ENCODE measurements around the gene RANBP2. TPM values are rescaled to one million over a fixed set of nuclear protein-coding genes. Genes with fewer than 3 reads are reported as not detected.

The RANBP2 gene
- total and polyA plus RNA-seq, 2 experiments from 2014 or later = 23.0 to 98.0 TPM

DNA sequence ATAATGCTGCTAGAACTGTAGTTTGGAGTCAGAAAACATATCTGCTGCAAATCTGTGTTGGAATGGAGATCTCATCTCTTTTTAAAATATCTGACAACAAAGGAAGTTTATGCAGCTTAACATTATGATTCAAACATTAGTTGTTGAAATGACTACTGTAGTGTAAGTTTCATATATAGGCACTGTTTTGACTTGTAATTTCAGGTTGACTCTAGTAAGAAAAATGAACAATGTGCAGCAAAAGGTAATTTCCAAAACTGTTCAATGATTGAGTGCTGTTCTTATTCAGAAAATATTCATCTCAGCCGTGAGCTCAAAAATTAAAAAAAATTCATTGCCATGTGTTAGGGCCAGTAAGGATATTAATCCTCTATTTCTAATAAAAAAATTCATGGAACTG, 115.8 kb downstream of the RANBP2 start:
- no peaks in the 10 kb centered on the region for H4K20me1 ChIP-seq (replicated peaks; ENCODE audit: insufficient read depth)
- H2AFZ ChIP-seq = no peak overlapping the region
- peaks cover 3% of the 10 kb centered on the region for H3K27me3 Mint-ChIP-seq (ENCODE audit: insufficient read depth, low read depth, poor library complexity)
- peaks cover 16% of the 10 kb centered on the region for H3K9me3 Mint-ChIP-seq
- H3K4me1 ChIP-seq (ENCODE audit: insufficient read depth) = peaks cover 12% of the 10 kb centered on the region
- ATAC-seq (no peak), DNase-seq (ENCODE audit: low spot score) (no peak)
- H3K27me3 ChIP-seq (ENCODE audit: insufficient read depth) = no peaks in the 10 kb centered on the region
- no peak overlapping the region for H3K4me3 Mint-ChIP-seq
- peaks cover 47% of the 10 kb centered on the region for H3K36me3 Mint-ChIP-seq (ENCODE audit: low read depth)
- no peaks in the 10 kb centered on the region for H3K79me2 ChIP-seq (replicated peaks; ENCODE audit: insufficient read depth)
- H3F3A ChIP-seq (replicated peaks; ENCODE audit: low read depth) = no peaks in the 10 kb centered on the region
- no peak overlapping the region for H3K4me3 ChIP-seq
- no peak overlapping the region for H3K4me2 ChIP-seq
- H3K27ac ChIP-seq (ENCODE audit: low read depth) = no peak overlapping the region
- no peak overlapping the region for H3K27ac Mint-ChIP-seq
- no peaks in the 10 kb centered on the region; the same call in 1 of the 2 replicates for H3K36me3 ChIP-seq (ENCODE audit: insufficient read depth)
- H3K4me1 Mint-ChIP-seq = peaks cover 8% of the 10 kb centered on the region
- H3K9me2 ChIP-seq (ENCODE audit: insufficient read depth) = no peaks in the 10 kb centered on the region
- TF ChIP-seq EZH2 (IDR thresholded peaks at IDR 0.05; ENCODE audit: low read depth, unreplicated experiment) (no peak), POLR2AphosphoS5 (IDR thresholded peaks at IDR 0.05; ENCODE audit: low read depth) (no peak), CREB1 (CRISPR knock-in tag; IDR thresholded peaks at IDR 0.05; ENCODE audit: low read depth) (no peak), ZNF114 (CRISPR knock-in tag; IDR thresholded peaks at IDR 0.05) (no peak), JUNB (IDR thresholded peaks at IDR 0.05; ENCODE audit: unreplicated experiment) (no peak)
- TF ChIP-seq, protein P1, sequence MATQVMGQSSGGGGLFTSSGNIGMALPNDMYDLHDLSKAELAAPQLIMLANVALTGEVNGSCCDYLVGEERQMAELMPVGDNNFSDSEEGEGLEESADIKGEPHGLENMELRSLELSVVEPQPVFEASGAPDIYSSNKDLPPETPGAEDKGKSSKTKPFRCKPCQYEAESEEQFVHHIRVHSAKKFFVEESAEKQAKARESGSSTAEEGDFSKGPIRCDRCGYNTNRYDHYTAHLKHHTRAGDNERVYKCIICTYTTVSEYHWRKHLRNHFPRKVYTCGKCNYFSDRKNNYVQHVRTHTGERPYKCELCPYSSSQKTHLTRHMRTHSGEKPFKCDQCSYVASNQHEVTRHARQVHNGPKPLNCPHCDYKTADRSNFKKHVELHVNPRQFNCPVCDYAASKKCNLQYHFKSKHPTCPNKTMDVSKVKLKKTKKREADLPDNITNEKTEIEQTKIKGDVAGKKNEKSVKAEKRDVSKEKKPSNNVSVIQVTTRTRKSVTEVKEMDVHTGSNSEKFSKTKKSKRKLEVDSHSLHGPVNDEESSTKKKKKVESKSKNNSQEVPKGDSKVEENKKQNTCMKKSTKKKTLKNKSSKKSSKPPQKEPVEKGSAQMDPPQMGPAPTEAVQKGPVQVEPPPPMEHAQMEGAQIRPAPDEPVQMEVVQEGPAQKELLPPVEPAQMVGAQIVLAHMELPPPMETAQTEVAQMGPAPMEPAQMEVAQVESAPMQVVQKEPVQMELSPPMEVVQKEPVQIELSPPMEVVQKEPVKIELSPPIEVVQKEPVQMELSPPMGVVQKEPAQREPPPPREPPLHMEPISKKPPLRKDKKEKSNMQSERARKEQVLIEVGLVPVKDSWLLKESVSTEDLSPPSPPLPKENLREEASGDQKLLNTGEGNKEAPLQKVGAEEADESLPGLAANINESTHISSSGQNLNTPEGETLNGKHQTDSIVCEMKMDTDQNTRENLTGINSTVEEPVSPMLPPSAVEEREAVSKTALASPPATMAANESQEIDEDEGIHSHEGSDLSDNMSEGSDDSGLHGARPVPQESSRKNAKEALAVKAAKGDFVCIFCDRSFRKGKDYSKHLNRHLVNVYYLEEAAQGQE (IDR thresholded peaks at IDR 0.05; ENCODE audit: unreplicated experiment) = no peak

Small RNAs within 50 kb of the gene (small RNA-seq; reads per million reads assigned to genes)
- not detected for gene AC010095.1 (ENCODE audit: low replicate concordance)

Other genes starting within 250 kb of the RANBP2 start
- 30.9 and 36.9 TPM in 2 replicates for gene LIMS1, start 185.0 kb upstream of the RANBP2 start, total RNA-seq (2014; rRNA removed; shearing (Covaris generic))
- gene LIMS1, start 185.0 kb upstream of the RANBP2 start, polyA plus RNA-seq (2016; fragmentation: Nextera tagmentation; extraction: Ambion mirVana) = 28.6 and 32.4 TPM in 2 replicates
- gene CCDC138, start 67.3 kb downstream of the RANBP2 start, total RNA-seq (2014; rRNA removed; shearing (Covaris generic)) = 31.6 and 35.7 TPM in 2 replicates
- 25.8 and 30.8 TPM in 2 replicates for gene CCDC138, start 67.3 kb downstream of the RANBP2 start, polyA plus RNA-seq (2016; fragmentation: Nextera tagmentation; extraction: Ambion mirVana)